GM19438 (cell line): Measurements from ENCODE around the gene PTPN11.
"Not testable (repeated sequence)": the region's sequence is repeated elsewhere in the genome, so short reads cannot be mapped to it uniquely, and the experiment has no call there.

ENCODE experiments used
- ATAC-seq: cut with Tn5 transposase; IDR thresholded peaks from one replicate; pipeline ENCODE4 v1.9.1; 2021; ENCODE audit warnings: low read depth; ENCODE audit not compliant: unreplicated experiment

Gene PTPN11

DNA sequence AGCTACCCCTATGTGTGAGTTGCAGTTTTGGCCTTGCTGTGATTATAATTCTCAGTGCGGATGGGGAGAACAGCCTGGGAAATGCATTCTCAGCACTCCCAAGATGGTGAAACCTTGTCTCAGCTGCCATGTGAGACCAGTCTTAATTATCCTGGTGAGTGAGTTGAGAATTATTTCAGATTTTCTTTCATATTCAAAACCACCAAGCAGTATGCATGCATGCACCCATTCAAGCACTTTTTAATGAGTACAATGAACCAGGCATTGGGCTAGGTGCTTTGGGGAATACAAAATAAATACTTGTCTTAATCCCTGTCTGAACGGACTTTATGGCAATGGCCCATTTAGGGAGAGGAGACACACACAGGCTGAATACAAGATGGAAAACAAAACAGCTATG, 94.7 kb downstream of the PTPN11 start:
- ATAC-seq: no peak

DNA sequence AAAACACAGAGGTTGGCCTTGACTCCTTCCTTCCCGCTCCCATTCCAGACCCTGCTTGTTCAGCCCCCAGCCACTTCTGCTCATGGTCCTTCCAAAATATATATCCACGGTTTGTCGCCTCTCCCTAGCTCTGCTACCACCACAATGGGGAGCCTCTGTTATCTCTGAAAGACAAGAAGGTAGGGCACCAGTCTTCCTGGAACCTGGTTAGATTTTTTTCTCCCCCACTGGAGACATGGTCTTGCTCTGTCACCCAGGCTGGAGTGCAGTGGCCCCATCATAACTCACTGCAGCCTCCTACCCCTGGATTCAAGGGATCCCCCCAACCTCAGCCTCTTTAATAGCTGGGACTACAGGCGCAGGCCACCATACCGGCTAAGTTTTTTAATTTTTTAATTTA, 95.7 kb downstream of the PTPN11 start:
- ATAC-seq: no peak

DNA sequence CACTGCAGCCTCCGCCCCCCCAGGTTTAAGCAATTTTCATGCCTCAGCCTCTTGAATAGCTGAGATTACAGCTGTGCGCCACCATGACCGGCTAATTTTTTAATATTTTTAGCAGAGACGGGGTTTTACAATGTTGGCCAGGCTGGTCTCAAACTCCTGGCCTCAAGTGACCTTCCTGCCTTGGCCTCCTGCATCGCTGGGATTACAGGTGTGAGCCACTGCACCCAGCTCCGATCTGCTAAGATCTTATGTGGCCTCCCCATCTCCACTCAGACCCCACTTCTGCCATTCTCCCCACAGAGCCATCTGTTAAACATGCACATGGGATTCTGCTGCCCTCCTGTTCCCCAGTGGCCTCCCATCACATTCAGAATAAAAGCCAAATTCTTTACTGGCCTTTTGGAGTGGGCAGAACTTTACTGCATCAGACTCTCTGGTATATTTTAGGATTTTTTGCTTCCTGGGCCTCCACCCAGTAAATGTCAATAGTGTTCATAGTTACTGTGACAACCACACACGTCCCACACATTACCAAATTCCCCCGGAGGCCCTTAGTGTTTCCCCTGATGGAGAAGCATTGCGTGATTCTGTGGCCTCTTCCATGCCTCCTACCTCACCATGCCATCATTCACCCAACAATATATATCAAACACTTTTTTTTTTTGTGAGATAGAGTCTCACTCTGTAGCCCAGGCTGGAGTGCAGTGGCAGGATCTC, 96.3 kb downstream of the PTPN11 start:
- no peak for ATAC-seq

DNA sequence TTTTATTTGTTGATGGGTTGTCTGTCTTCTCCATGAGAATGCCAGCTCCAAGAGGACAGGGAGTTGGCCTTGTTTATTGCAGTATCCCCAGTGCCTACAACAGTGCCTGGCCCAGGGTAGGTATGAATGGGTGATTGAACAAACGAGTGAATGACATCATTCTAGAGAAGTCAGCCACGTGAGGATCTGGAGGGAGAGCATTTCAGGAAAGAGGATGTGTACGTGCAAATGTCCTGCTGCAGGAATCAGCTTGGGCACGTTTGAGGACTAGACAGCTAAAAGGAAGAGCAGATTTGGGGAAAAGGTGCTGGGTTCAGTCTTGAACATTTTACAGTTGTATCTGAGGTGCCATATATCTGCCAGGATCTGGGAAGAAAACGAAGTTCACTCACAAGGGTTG, 97.1 kb downstream of the PTPN11 start:
- no peak for ATAC-seq

- ATAC-seq: no peak
Measured at GRCh38 chr12:112517730-112518364, 99.1 kb downstream of the PTPN11 start.

DNA sequence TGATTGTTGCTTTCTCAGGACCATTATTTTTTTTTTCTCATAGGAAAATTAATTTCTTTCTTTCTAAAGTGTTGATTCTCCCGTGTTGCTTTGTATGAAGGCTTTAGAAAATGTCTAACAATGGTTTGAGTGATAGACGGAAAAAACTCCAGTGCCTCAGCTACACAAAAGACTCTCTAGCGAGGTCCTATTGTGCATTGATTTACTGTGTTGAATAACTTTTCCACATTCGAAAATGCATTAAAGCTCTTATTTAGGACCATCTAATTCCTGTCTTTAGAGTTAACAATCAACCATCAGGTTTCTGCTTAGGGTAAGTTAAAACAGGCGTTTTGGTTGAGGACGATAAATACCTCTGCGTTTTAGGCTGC, 99.6 kb downstream of the PTPN11 start:
- no peak for ATAC-seq

- not testable (repeated sequence) for ATAC-seq
Measured at GRCh38 chr12:112519841-112520340, 101.1 kb downstream of the PTPN11 start.

- no peak for ATAC-seq
Measured at GRCh38 chr12:112523856-112524255, 105.1 kb downstream of the PTPN11 start.

- no peak for ATAC-seq
Measured at GRCh38 chr12:112524269-112524668, 105.5 kb downstream of the PTPN11 start.

DNA sequence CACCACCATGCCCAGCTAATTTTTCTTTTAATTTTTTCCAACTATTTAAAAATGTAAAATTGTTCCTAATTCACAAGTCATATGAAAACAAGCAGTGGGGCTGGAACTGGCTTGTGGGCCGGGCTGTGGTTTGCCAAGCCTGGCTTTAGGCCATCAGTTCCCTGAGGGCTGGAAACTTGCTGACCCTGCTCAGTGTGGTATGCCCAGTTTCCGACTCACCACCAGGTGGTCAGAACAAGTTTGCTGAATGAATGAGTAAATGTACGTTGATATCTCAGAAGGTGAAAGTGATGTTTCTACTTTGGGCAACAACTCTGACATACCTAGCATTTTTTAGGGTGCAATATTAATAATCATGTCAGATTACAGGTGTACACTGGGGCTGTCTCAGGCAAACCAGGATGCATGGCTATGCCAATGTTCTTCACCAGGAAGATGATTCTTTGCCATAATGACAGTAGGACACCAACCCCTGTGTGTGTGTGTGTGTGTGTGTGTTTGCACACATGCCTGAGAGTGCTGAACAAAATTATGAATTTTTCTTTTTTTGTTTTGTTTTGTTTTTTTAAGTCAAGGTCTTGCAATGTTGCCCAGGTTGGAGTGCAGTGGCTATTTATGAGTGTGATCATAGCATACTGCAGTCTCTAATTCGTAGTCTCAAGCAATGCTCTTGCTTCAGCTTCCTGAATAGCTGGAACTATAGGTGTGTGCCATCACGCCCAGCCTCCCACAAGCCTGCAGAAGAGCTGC, 106.1 kb downstream of the PTPN11 start:
- ATAC-seq: no peak

- no peak for ATAC-seq
Measured at GRCh38 chr12:112525426-112525809, 106.7 kb downstream of the PTPN11 start.

DNA sequence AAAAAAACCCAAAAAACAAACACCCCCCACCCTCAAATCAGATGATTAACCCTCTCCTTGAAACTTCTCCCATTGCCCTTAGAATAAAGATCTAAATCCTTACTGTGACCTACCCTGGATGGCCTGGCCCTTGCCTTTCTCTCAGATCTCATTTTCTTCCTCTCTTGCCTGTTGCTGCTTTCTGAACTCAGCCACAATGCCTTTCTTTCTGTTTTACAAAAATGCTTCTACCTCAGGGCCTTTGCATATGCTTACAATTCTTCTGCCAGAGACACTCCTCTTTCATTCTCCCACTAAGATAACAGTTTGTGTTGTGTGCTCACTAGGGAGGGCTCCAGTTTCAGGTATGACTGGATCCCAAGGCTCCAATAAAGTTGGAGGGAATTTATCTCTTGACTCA, 108.3 kb downstream of the PTPN11 start:
- ATAC-seq: no peak

- no peak for ATAC-seq
Measured at GRCh38 chr12:112527501-112527900, 108.8 kb downstream of the PTPN11 start.

- ATAC-seq: no peak
Measured at GRCh38 chr12:112528521-112528920, 109.8 kb downstream of the PTPN11 start.

GRCh38 chr12:112530941-112531340, 112.2 kb downstream of the PTPN11 start:
- ATAC-seq: no peak

DNA sequence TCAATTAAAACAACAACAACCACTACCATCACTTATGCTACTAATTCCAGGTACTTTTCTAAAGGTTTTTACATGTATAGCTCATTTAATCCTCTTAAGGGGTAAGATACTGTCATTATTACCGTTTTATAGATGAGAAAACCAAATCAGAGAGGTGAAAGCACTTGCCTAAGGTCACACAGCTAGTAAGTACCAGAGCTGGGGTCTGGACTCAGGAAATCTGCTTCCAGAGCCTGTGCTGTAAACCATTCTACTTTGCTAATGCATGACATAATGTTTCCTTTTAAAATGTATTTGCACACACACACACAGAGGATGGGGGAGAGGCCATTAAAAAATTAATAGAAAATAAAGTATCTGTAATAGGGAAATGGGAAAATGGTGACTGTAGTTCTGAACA, 113.4 kb downstream of the PTPN11 start:
- no peak for ATAC-seq

GRCh38 chr12:112533528-112533927, 114.8 kb downstream of the PTPN11 start:
- ATAC-seq: no peak

DNA sequence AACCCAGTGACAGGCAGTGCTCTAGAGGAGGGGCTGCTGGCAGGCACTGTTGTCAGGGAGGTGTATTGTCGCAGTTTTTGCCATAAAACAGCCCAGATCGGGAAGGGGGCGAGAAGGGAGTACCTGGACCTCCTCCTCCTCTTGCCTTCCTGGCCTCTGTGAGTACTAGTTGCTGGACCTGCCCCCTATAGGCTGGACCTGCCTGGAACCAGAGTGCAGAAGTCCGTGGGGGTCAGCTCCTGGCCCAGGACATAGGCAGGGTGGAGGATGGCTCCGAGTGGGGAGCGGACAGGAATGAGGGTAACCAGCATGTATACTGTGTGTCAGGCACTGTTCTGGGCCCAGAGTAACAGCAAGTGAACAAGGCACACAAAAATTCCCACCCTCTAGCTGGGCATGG, 116.3 kb downstream of the PTPN11 start:
- no peak for ATAC-seq

- no peak for ATAC-seq
Measured at GRCh38 chr12:112535637-112536366, 117.1 kb downstream of the PTPN11 start.

DNA sequence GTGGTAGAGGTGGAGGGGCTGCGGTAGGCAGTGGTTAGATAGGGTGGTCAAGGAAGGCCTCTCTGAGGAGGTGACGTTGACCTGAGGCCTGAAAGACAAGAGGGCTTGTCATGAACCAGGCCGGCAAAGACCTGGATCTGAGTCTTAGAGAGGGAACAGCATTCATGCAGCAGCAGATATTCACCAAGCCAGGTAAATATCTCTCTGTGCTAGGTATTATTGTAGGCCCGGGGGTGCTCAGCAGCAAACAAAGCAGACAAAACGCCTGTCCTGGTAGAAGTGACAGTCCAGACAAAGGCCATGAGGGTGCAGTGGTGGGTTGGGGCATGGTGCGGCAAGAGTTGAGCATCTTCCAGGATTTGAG, 117.6 kb downstream of the PTPN11 start:
- ATAC-seq: no peak
